Gastroesophageal sphincter (tissue), 4 donors: ENCODE measurements around the gene CARD9. TPM values are rescaled to one million over a fixed set of nuclear protein-coding genes. Genes with fewer than 3 reads are reported as not detected.

Experiments
- ATAC-seq: fragments of 150-250 bp; one replicate; pipeline ENCODE4 v1.9.1; 2016; ENCODE audit warnings: mild to moderate bottlenecking, moderate library complexity
- H3K27ac ChIP-seq, 4 donors: fragments of 200-600 bp; sonication (generic) in 3 of 4; 1 replicate in 3 of 4; 2 replicates in 1 of 4; pipeline ENCODE4 v1.5.1; 2016 to 2019
- H3K27me3 ChIP-seq: fragments of 200-600 bp; sonication (generic); one replicate; pipeline ENCODE4 v1.5.1; 2019
- H3K36me3 ChIP-seq, 2 donors: fragments of 200-600 bp; sonication (generic); one replicate each; pipeline ENCODE4 v1.5.1; 2019; ENCODE audit warnings: control low read depth in 1 of 2
- H3K4me1 ChIP-seq, 3 donors: fragments of 200-600 bp; sonication (generic); 1 replicate in 2 of 3; 2 replicates in 1 of 3; pipeline ENCODE4 v1.5.1; 2016 to 2019; ENCODE audit warnings: control low read depth in 2 of 3
- H3K4me3 ChIP-seq, 2 donors: fragments of 200-600 bp; sonication (generic); one replicate each; pipeline ENCODE4 v1.5.1; 2019; ENCODE audit warnings: mild to moderate bottlenecking in 1 of 2, moderate library complexity in 1 of 2
- H3K9me3 ChIP-seq, 3 donors: fragments of 200-600 bp; sonication (generic); one replicate each; pipeline ENCODE4 v1.5.1; 2017 to 2019; ENCODE audit warnings: control low read depth in 2 of 3
- EP300 ChIP-seq: sonication (generic); formaldehyde crosslinking; IDR thresholded peaks from one replicate; pipeline ENCODE4 v1.6.1; 2017; ENCODE audit warnings: antibody characterized with exemption, mild to moderate bottlenecking
- POLR2A ChIP-seq, 2 donors: fragments of 450-650 bp; IDR thresholded peaks; one replicate each; pipeline ENCODE4 v1.6.1; 2017; ENCODE audit warnings: antibody characterized with exemption in 2 of 2, mild to moderate bottlenecking in 2 of 2, moderate library complexity in 1 of 2
- POLR2AphosphoS5 ChIP-seq: sonication (generic); formaldehyde crosslinking; IDR thresholded peaks from one replicate; pipeline ENCODE4 v1.6.1; 2017; ENCODE audit warnings: antibody characterized with exemption
- WGBS, 2 donors: methylation state at CpG; one replicate each; pipeline ENCODE4 v1.1.5; 2018; ENCODE audit warnings: low coverage in 1 of 2; 5-methylcytosine and 5-hydroxymethylcytosine counted together
- total RNA-seq, 4 donors: library from RNA; depleted of rRNA; stranded (reverse); fragments of >200 nt; gene quantifications; one replicate each; pipeline ENCODE4 v1.1.0, GENCODE V29; 2016
- TF ChIP-seq, protein P1 (sequence below), 4 experiments: fragments of 200-600 bp in 2 of 4; fragments of 450-650 bp in 2 of 4; sonication (generic) in 1 of 4; IDR thresholded peaks; one replicate each; pipeline ENCODE4 v1.5.1; 2017 to 2019; ENCODE audit warnings: antibody characterized with exemption in 4 of 4, mild to moderate bottlenecking in 2 of 4, moderate library complexity in 2 of 4

CARD9 gene
- total RNA-seq, 4 donors from 2014 or later, result 1.3 to 2.3 (median 1.8) TPM

DNA sequence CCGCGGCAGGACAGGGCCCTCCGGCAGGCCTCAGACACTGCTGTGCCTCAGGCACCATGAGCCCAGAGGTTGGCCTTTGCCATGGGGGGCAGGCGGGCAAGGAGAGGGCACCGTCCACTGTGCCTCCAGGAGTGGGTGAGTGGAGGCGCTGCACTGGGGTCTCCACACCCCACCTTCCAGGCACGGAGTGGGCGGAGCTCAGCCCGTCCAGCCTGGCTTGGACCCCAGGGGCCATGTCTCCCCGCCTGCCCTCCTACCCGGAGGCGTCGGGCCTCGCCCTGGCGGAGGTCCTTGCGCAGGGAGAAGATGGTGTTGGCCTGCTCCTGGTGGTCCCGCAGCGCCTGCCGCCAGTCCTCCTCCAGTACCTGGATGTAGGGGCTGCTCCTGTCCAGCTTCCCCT is 3.4 kb downstream of the CARD9 start:
- peaks cover 0 to 12% (median 0%) of the 10 kb centered on the region in 3 donors for H3K4me1 ChIP-seq
- no CpG with 5 or more reads among the region's 19 CpGs for WGBS, 2 donors
- no peak for ATAC-seq
- no peak for TF ChIP-seq EP300
- TF ChIP-seq POLR2AphosphoS5, result no peak
- TF ChIP-seq, protein P1, sequence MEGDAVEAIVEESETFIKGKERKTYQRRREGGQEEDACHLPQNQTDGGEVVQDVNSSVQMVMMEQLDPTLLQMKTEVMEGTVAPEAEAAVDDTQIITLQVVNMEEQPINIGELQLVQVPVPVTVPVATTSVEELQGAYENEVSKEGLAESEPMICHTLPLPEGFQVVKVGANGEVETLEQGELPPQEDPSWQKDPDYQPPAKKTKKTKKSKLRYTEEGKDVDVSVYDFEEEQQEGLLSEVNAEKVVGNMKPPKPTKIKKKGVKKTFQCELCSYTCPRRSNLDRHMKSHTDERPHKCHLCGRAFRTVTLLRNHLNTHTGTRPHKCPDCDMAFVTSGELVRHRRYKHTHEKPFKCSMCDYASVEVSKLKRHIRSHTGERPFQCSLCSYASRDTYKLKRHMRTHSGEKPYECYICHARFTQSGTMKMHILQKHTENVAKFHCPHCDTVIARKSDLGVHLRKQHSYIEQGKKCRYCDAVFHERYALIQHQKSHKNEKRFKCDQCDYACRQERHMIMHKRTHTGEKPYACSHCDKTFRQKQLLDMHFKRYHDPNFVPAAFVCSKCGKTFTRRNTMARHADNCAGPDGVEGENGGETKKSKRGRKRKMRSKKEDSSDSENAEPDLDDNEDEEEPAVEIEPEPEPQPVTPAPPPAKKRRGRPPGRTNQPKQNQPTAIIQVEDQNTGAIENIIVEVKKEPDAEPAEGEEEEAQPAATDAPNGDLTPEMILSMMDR (IDR thresholded peaks at IDR 0.05), result no peak
- TF ChIP-seq POLR2A (IDR thresholded peaks at IDR 0.05), result no peak
- no peaks in the 10 kb centered on the region for H3K9me3 ChIP-seq
- no peak overlapping the region for H3K4me3 ChIP-seq
- peaks cover 20% of the 10 kb centered on the region for H3K27me3 ChIP-seq
- no peak overlapping the region for H3K27ac ChIP-seq
- H3K36me3 ChIP-seq, result no peaks in the 10 kb centered on the region

DNA sequence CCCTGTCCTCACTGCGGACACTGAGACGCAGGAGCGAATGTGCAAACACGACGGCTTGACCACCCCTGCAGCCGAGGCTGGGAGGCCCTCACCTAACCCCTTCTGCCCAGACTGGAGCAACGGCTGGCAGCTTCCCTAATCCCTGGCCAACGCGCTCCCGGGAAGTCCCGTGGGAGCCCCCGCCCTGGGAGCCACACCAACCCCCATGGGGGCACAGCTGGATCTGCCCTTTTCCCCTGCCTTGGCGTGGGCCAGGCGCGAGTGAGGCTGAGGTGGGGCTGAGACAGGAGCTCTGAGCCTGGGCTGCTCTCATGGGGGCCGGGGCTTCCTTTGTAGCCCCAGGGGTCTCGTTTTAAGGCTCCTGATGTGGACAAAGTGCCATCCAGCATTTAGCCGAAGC is 5.3 kb downstream of the CARD9 start:
- TF ChIP-seq, protein P1 (IDR thresholded peaks at IDR 0.05), result no peak
- TF ChIP-seq EP300 (no peak), POLR2AphosphoS5 (no peak), POLR2A (IDR thresholded peaks at IDR 0.05) (no peak)
- Histone ChIP-seq H3K36me3 (no peaks in the 10 kb centered on the region), H3K9me3 (no peaks in the 10 kb centered on the region), H3K27me3 (peaks cover 30% of the 10 kb centered on the region), H3K4me3 (no peak overlapping the region), H3K4me1 (peaks cover 0 to 20% (median 6%) of the 10 kb centered on the region in 3 donors), H3K27ac (no peak overlapping the region)
- ATAC-seq, result no peak
- WGBS, 2 donors, result 80% methylated on average over 2 to 5 of the region's 18 CpGs

DNA sequence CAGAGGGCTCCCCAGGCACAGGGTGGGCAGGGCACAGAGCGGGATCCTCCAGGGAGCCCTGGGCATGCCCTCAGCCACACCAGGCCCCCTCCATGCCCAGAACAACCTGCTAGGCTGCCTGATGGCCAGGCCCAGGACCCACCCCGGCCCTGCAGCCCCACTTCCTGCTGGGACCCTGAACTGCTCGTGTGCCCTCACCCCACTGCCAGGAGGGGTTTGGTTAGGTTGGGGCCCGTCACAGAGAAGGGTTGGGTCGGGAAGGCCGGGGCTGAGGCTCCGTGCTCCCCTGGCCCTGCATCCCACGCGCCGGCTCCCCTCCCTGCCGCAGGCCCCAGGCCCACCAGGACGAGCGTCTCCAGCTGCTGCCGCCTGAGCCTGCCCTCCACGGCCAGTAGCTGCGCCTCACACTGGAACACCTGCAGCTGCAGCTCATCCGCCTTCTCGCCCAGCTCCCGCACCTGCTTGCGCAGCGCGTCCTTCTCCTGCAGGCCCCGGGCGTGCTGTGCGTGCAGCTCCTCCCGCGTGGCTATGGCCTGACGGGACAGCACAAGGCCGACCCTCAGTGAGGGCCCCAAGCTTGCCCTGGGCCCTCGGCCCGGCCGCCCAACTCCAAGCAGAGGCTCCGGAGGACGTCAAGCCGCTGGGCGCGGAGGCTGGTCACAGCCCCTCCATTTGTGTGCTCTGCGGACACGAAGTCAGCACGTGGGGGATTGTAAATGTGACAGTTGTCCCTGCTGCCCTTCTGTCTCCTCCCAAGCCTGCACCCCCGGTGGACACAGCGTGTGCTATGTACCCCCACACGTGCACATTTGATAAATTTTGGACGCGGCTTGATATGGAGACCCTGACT is 5.9 kb downstream of the CARD9 start:
- ATAC-seq, result no peak
- no peaks in the 10 kb centered on the region for H3K36me3 ChIP-seq
- WGBS, 2 donors, result 47 to 78% methylated on average over 9 of the region's 45 CpGs
- peaks cover 30% of the 10 kb centered on the region for H3K27me3 ChIP-seq
- H3K9me3 ChIP-seq, result no peaks in the 10 kb centered on the region
- peaks cover 0 to 19% (median 6%) of the 10 kb centered on the region in 3 donors for H3K4me1 ChIP-seq
- H3K4me3 ChIP-seq, result no peak overlapping the region
- TF ChIP-seq POLR2AphosphoS5 (no peak), POLR2A (IDR thresholded peaks at IDR 0.05) (no peak), EP300 (no peak)
- TF ChIP-seq, protein P1 (IDR thresholded peaks at IDR 0.05), result no peak
- no peak overlapping the region for H3K27ac ChIP-seq

- H3K9me3 ChIP-seq, result no peaks in the 10 kb centered on the region
- H3K27ac ChIP-seq, result no peak overlapping the region
- ATAC-seq, result no peak
- no peak for TF ChIP-seq POLR2A (IDR thresholded peaks at IDR 0.05)
- TF ChIP-seq EP300, result no peak
- TF ChIP-seq POLR2AphosphoS5, result no peak
- TF ChIP-seq, protein P1 (IDR thresholded peaks at IDR 0.05), result no peak
- no CpG with 5 or more reads among the region's 9 CpGs for WGBS, 2 donors
- no peak overlapping the region for H3K4me3 ChIP-seq
- H3K36me3 ChIP-seq, result peaks cover 0 to 2% of the 10 kb centered on the region in 2 donors
- H3K4me1 ChIP-seq, result peaks cover 0 to 21% (median 9%) of the 10 kb centered on the region in 3 donors
- peaks cover 30% of the 10 kb centered on the region for H3K27me3 ChIP-seq
Observed at GRCh38 chr9:136366826-136367225, 6.6 kb downstream of the CARD9 start.

DNA sequence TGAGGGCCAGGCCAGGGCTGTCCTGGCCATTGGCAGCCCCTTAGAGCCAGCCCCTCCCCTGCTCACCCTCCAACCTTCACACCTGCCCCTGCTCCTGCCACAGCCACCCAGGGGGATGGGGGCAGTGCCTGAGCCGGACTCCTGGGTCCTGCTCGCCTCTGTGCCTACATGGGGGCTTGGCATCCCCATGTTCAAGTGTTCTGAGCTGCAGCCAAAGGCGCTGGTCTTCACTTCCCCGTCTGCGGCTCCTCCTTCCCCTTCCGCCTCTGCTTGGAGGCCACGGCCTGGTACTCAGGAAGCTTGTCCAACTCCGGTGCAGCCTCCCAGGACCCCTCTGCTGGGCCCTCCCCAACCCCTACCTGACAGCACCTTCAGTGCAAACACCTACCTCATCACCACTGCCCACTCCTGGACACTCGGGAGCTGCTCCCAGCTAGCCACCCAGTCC is 7.7 kb downstream of the CARD9 start:
- H3K27ac ChIP-seq, result no peak overlapping the region
- no peak overlapping the region for H3K4me3 ChIP-seq
- no peaks in the 10 kb centered on the region for H3K9me3 ChIP-seq
- TF ChIP-seq POLR2A (IDR thresholded peaks at IDR 0.05), result no peak
- no peak for TF ChIP-seq POLR2AphosphoS5
- TF ChIP-seq, protein P1 (IDR thresholded peaks at IDR 0.05), result no peak
- WGBS, 2 donors, result 87% methylated on average over 8 of the region's 9 CpGs; no CpG with 5 or more reads in 1 of the 2 donors
- no peak for ATAC-seq
- peaks cover 0 to 11% of the 10 kb centered on the region in 2 donors for H3K36me3 ChIP-seq
- H3K27me3 ChIP-seq, result peaks cover 30% of the 10 kb centered on the region
- peaks cover 0 to 31% (median 17%) of the 10 kb centered on the region in 3 donors for H3K4me1 ChIP-seq
